B cell (primary cell): ENCODE measurements around the gene NPAS4. TPM values are rescaled to one million over a fixed set of nuclear protein-coding genes. Genes with fewer than 3 reads are reported as not detected.

ENCODE experiments used
- ATAC-seq: fragments of 200-7000 bp; cut with Tn5 transposase; one replicate; pipeline ENCODE4 v1.10.0; 2021; ENCODE audit warnings: low read depth, mild to moderate bottlenecking, moderate number of reproducible peaks, moderate library complexity
- CTCF ChIA-PET: fragments of 350-600 bp; sonication (Branson Sonifier 250); formaldehyde crosslinking; loops from one replicate; lab custom pipeline; 2021; ENCODE audit warnings: antibody characterized with exemption, inconsistent platforms; lab: Charles Lee
- POLR2A ChIA-PET: fragments of 350-600 bp; sonication (Branson Sonifier 250); formaldehyde crosslinking; loops from one replicate; lab custom pipeline; 2021; ENCODE audit warnings: antibody characterized with exemption; lab: Charles Lee
- DNase-seq: peaks from one replicate; pipeline ENCODE4 v3.0.0; 2013
- H2AFZ ChIP-seq: 2 replicates; pipeline ENCODE4 v1.6.1; 2012; ENCODE audit warnings: mild to moderate bottlenecking, low read depth, low read length; ENCODE audit not compliant: insufficient read depth, poor library complexity, severe bottlenecking
- H3K27ac ChIP-seq, 2 donors: 1 replicate in 1 of 2; 2 replicates in 1 of 2; pipeline ENCODE4 v1.5.1; 2012 to 2013; ENCODE audit warnings: low read length in 2 of 2, mild to moderate bottlenecking in 2 of 2, moderate library complexity in 1 of 2
- H3K27me3 ChIP-seq, 4 experiments: fragments of 200-600 bp in 1 of 4; sonication (generic) in 1 of 4; replicated peaks in 1 of 4; 1 replicate in 2 of 4; 2 replicates in 2 of 4; pipeline versions ENCODE4 v1.6.1 to v1.7.0; 2013 to 2016; ENCODE audit warnings: low read length in 3 of 4, mild to moderate bottlenecking in 2 of 4, mixed read lengths in 1 of 4, moderate library complexity in 1 of 4; ENCODE audit not compliant: insufficient read depth in 4 of 4, control insufficient read depth in 3 of 4; ENCODE audit errors: control extremely low read depth in 1 of 4
- H3K36me3 ChIP-seq, 2 experiments: replicated peaks in 1 of 2; 1 replicate in 1 of 2; 2 replicates in 1 of 2; pipeline versions ENCODE4 v1.6.1 to v1.7.1; 2013; ENCODE audit warnings: low read length in 1 of 2; ENCODE audit not compliant: insufficient read depth in 2 of 2, control insufficient read depth in 1 of 2; ENCODE audit errors: control extremely low read depth in 1 of 2, extremely low read depth in 1 of 2
- H3K4me1 ChIP-seq, 2 donors: fragments of 200-600 bp in 1 of 2; sonication (generic) in 1 of 2; 1 replicate in 1 of 2; 2 replicates in 1 of 2; pipeline versions ENCODE4 v1.5.1 to v1.6.1; 2013 to 2017; ENCODE audit warnings: low read length in 2 of 2; ENCODE audit not compliant: control insufficient read depth in 2 of 2, insufficient read depth in 2 of 2
- H3K4me2 ChIP-seq: replicated peaks from 2 replicates; pipeline ENCODE3; 2012; ENCODE audit warnings: mild to moderate bottlenecking, low read depth, low read length; ENCODE audit not compliant: poor library complexity, severe bottlenecking
- H3K4me3 ChIP-seq, 5 experiments: fragments of 200-600 bp in 1 of 5; sonication (generic) in 1 of 5; 1 replicate in 3 of 5; 2 replicates in 2 of 5; pipeline versions ENCODE4 v1.5.1 to v1.7.0; 2011 to 2016; ENCODE audit warnings: low read length in 4 of 5, mild to moderate bottlenecking in 4 of 5, low read depth in 2 of 5, control low read depth in 1 of 5, moderate library complexity in 1 of 5; ENCODE audit not compliant: insufficient read depth in 1 of 5; ENCODE audit errors: control extremely low read depth in 1 of 5, extremely low read depth in 1 of 5
- H3K79me2 ChIP-seq: fragments of 200-600 bp; sonication (generic); one replicate; pipeline ENCODE4 v1.6.0; 2016; ENCODE audit warnings: low read length; ENCODE audit not compliant: control insufficient read depth, insufficient read depth
- H3K9ac ChIP-seq: fragments of 200-600 bp; sonication (generic); 2 replicates; pipeline ENCODE4 v1.6.1; 2017; ENCODE audit warnings: mild to moderate bottlenecking, low read length, moderate library complexity
- H3K9me3 ChIP-seq, 3 donors: one replicate each; pipeline versions ENCODE4 v1.6.1 to v1.7.1; 2013; ENCODE audit warnings: low read length in 2 of 3; ENCODE audit not compliant: control insufficient read depth in 2 of 3, insufficient read depth in 1 of 3; ENCODE audit errors: control extremely low read depth in 1 of 3
- H4K20me1 ChIP-seq: 2 replicates; pipeline ENCODE4 v1.6.0; 2012; ENCODE audit warnings: mild to moderate bottlenecking, low read length; ENCODE audit not compliant: insufficient read depth, control insufficient read depth, poor library complexity, severe bottlenecking
- H3K27ac Mint-ChIP-seq: one replicate; pipeline ENCODE4 v1.8.0; 2021; ENCODE audit warnings: mixed read lengths
- H3K27me3 Mint-ChIP-seq: one replicate; pipeline ENCODE4 v1.8.0; 2021; ENCODE audit warnings: mixed read lengths
- H3K4me1 Mint-ChIP-seq: one replicate; pipeline ENCODE4 v1.8.0; 2021; ENCODE audit warnings: mixed read lengths
- H3K4me3 Mint-ChIP-seq: one replicate; pipeline ENCODE4 v1.8.0; 2021; ENCODE audit warnings: mixed read lengths
- H3K9me3 Mint-ChIP-seq: one replicate; pipeline ENCODE4 v1.8.0; 2022; ENCODE audit warnings: mixed read lengths; ENCODE audit not compliant: insufficient read depth
- EZH2 ChIP-seq: IDR thresholded peaks from 2 replicates; pipeline ENCODE4 v1.6.1; 2012; ENCODE audit warnings: borderline replicate concordance, low read depth, mild to moderate bottlenecking, moderate library complexity, low read length; ENCODE audit not compliant: insufficient read depth, poor library complexity, severe bottlenecking
- WGBS: methylation state at CpG from one replicate; pipeline ENCODE4 v1.1.5; 2013; ENCODE audit warnings: missing lambda C conversion rate; ENCODE audit not compliant: insufficient coverage; 5-methylcytosine and 5-hydroxymethylcytosine counted together
- intact Hi-C: fragments of 100-400 bp; cut with micrococcal nuclease; formaldehyde crosslinking; loops from one replicate; pipeline ENCODE4 v1.10.0; 2022
- polyA plus RNA-seq: library from polyadenylated mRNA; depleted of rRNA; stranded (reverse); fragments of >200 nt; gene quantifications from 2 replicates; pipeline ENCODE4 v1.2.3, GENCODE V29; 2012
- total RNA-seq, 2 donors: library from RNA; stranded (reverse); fragments of 120-200 nt in 1 of 2; gene quantifications; 1 replicate in 1 of 2; 2 replicates in 1 of 2; pipeline versions ENCODE4 v1.2.3 to v1.2.4, GENCODE V29; 2013 to 2022
- TF ChIP-seq, protein P1 (sequence below): fragments of 200-600 bp; IDR thresholded peaks from one replicate; pipeline ENCODE4 v1.8.0; 2022; ENCODE audit warnings: antibody characterized with exemption, mild to moderate bottlenecking

NPAS4 gene
- total and polyA plus RNA-seq, 2 donors (not counting 1 experiment from before 2014, with no cell fraction given) = not detected

DNA sequence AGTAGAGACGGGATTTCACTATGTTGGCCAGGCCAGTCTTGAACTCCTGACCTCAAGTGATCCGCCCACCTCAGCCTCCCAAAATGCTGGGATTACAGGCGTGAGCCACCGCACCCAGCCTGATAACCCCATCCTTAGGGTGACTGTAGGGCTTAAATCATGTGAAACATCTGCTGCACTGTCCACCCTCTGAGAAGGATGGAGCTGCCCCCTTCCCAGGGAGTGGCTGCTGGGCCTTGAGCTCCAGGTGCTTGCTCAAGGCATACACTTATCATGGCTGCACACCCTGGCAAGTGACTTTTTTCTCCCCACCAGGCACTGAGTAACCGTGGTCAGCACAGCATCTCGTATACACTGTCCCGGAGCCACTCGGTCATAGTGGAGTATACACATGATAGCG lies 51.2 kb downstream of the NPAS4 start:
- H3K4me1 Mint-ChIP-seq = peaks cover 9% of the 10 kb centered on the region
- no peak overlapping the region for H3K27ac Mint-ChIP-seq
- H3K9me3 Mint-ChIP-seq = no peaks in the 10 kb centered on the region
- Histone ChIP-seq H3K4me1 (peaks cover 10 to 11% of the 10 kb centered on the region in 2 donors), H3K4me2 (no peak overlapping the region), H3K4me3 (no peak overlapping the region), H2AFZ (no peak overlapping the region), H3K9me3 (no peaks in the 10 kb centered on the region), H4K20me1 (no peaks in the 10 kb centered on the region), H3K79me2 (peaks cover 4% of the 10 kb centered on the region), H3K9ac (no peak overlapping the region), H3K27me3 (no peaks in the 10 kb centered on the region), H3K36me3 (no peaks in the 10 kb centered on the region), H3K27ac (no peak overlapping the region)
- H3K27me3 Mint-ChIP-seq = no peaks in the 10 kb centered on the region
- intact Hi-C loops = no loop called here
- no peak for TF ChIP-seq EZH2
- TF ChIP-seq, protein P1, sequence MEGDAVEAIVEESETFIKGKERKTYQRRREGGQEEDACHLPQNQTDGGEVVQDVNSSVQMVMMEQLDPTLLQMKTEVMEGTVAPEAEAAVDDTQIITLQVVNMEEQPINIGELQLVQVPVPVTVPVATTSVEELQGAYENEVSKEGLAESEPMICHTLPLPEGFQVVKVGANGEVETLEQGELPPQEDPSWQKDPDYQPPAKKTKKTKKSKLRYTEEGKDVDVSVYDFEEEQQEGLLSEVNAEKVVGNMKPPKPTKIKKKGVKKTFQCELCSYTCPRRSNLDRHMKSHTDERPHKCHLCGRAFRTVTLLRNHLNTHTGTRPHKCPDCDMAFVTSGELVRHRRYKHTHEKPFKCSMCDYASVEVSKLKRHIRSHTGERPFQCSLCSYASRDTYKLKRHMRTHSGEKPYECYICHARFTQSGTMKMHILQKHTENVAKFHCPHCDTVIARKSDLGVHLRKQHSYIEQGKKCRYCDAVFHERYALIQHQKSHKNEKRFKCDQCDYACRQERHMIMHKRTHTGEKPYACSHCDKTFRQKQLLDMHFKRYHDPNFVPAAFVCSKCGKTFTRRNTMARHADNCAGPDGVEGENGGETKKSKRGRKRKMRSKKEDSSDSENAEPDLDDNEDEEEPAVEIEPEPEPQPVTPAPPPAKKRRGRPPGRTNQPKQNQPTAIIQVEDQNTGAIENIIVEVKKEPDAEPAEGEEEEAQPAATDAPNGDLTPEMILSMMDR = no peak
- 100% methylated on average over 7 of the region's 9 CpGs for WGBS
- ATAC-seq (no peak), DNase-seq (no peak)
- POLR2A ChIA-PET = interaction anchor here (0.6 kb wide), 1 partner anchor 53 kb away, joined by 13 read pairs; no protein-coding TSS in a partner anchor
- CTCF ChIA-PET = interaction anchor here (0.7 kb wide), 2 partner anchors 37 to 69 kb away, joined by 3 to 4 read pairs; no protein-coding TSS in a partner anchor
- H3K4me3 Mint-ChIP-seq = no peak overlapping the region

DNA sequence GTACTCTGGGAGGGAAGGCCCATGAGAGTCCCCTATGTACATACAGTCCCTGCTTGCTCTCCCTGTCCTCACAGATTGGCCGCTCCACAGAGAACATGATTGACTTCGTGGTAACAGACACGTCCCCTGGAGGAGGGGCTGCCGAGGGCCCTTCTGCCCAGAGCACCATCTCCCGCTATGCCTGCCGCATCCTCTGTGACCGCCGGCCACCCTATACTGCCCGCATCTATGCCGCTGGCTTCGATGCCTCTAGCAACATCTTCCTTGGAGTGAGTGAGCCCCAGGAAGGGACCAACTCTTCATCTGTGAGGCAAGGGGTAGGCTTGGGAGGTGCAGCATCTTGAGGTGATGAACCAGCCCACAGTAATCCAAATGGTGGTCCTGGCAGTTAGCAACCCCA lies 52.3 kb downstream of the NPAS4 start:
- H2AFZ ChIP-seq = no peak overlapping the region
- ATAC-seq (no peak), DNase-seq (no peak)
- Mint-ChIP-seq H3K4me1 (peaks cover 3% of the 10 kb centered on the region), H3K4me3 (no peak overlapping the region), H3K9me3 (no peaks in the 10 kb centered on the region), H3K27ac (no peak overlapping the region), H3K27me3 (no peaks in the 10 kb centered on the region)
- H3K27ac ChIP-seq = no peak overlapping the region
- peaks cover 0 to under 1% of the 10 kb centered on the region in 2 donors for H3K4me1 ChIP-seq
- H4K20me1 ChIP-seq = no peaks in the 10 kb centered on the region
- TF ChIP-seq, protein P1 = no peak
- no peak for TF ChIP-seq EZH2
- H3K4me3 ChIP-seq = no peak overlapping the region
- POLR2A ChIA-PET = no interaction called here
- CTCF ChIA-PET = no interaction called here
- H3K27me3 ChIP-seq = no peaks in the 10 kb centered on the region
- no peaks in the 10 kb centered on the region for H3K9me3 ChIP-seq
- over 99% methylated on average over 9 of the region's 11 CpGs for WGBS
- intact Hi-C loops = no loop called here
- H3K4me2 ChIP-seq = no peak overlapping the region
- H3K79me2 ChIP-seq = no peaks in the 10 kb centered on the region
- no peaks in the 10 kb centered on the region for H3K36me3 ChIP-seq
- H3K9ac ChIP-seq = no peak overlapping the region
